Stimulated activated naive CD4-positive, alpha-beta T cell treated with Interleukin-2 at 50 U/mL for 16 hours (primary cell): ENCODE data around the gene PREX1.

Experiments
- DNase-seq: peaks from one replicate; lab custom pipeline; 2025; lab: John Stamatoyannopoulos, UW

Gene PREX1

DNA sequence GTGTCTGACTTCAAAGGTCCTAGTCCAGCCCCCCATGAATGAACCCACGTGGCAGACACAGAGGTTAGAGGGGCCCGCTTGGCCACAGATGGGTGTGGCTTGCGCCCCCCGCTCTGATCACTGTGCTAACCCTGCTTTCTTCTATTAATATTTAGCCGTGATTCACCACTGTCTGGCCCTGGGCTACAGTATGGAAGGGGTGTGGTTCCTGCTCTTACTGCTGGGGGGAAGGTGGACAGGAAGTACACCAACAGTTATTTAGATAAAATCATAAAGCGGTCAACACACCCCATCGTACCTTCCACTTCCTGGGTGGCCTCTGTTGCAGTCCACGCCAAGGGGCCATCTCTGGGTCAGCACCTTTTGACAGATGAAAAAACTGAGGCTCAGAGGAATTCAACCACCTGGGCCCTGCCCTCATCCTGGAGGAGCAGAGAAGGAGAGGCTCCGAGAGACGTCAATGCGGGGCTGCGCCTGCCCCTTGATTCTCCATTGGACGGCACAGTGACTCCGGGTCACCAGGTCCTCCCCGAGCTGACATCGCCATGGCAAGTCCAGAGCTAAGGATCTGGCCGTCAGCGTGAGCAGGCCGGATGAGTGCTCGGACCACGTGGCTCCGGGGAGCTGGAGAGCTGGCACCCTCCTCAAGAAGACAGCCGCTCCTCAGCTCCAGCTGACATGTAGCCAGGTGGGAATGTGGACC is 206.3 kb downstream of the PREX1 start:
- no peak for DNase-seq

DNA sequence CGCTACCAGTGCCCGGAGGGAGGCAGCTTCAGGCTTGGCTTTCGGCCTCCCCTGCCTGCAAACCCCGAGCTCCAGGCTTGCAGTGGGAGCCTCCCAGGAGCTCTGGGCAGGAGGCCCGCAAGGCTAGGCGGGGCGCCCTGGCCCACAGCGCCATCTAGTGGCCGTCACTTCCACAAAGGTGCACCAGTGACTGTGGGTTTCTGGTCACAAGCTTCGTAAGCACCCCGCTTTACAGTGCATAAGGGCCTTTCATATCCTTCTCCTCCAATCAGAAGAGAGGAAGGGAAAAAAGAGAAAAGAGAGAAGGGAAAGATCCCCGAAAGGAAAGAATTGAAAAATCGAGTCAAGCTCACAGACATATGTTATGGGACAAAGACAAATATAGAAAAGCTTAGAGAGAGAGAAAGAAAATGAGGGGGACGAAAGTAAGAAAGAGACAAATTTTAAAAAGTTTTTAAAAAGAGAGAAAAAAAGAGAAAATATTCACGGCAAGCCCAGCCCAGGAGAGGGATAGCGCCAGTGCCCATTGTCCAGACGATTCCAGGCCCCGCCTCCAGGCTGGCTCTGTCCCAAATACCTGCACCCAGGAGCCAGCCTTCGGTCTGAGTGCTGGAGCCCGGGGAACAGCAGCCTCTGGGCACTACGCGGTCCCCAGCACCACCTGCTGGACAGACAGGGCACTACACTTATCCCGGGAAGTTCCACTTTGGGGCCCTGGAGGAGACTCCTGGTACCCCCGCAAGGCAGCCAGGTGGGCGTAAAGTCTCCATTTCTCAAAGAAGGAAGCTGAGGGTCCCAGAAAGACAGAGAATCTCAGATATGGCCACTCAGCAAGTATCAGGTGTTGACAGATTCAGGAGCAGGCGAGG is 207.1 kb downstream of the PREX1 start:
- peak; percentile 52 for DNase-seq

GRCh38 chr20:48620154-48620506 is 207.7 kb downstream of the PREX1 start:
- DNase-seq, result no peak

- no peak for DNase-seq
Observed at GRCh38 chr20:48619126-48620101, 208.4 kb downstream of the PREX1 start.

DNA sequence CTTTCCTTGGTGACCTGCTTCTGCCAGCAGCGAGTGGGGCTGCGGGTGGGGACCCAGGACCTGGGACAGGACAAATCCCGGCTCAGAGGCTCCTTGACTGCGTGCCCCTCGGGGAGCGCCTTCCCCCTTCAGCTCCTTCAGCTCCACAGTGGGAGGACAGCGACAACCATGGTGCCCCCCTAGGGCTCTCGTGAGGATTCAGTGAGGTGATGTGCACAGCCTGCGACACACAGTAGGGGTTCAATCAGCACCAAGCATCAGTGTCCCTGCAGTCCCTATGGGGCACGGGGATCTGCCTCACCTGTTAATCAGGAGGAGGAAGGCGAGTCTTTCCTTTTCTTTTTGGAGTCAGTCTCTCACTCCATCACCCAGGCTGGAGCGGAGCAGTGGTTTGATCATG is 209.2 kb downstream of the PREX1 start:
- DNase-seq, result no peak

DNA sequence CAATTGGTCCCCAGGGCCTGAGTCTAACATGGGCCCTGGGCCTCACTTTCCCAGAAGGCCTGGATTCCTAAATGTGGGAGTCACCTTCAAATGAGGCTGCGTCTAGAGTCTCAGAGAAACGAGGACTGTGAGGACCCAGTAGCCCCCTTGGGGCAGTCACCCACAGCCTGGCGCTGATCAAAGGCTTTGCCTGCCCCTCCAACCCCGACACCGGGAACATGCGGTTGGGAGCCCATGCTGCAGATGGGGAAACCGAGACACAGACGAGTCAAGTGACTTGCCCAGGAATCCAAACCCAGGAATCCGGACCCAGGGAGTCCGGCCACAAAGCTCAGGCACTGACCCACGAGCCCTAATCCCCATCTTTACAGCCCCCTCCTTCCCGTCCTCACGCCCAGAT is 209.7 kb downstream of the PREX1 start:
- no peak for DNase-seq

DNA sequence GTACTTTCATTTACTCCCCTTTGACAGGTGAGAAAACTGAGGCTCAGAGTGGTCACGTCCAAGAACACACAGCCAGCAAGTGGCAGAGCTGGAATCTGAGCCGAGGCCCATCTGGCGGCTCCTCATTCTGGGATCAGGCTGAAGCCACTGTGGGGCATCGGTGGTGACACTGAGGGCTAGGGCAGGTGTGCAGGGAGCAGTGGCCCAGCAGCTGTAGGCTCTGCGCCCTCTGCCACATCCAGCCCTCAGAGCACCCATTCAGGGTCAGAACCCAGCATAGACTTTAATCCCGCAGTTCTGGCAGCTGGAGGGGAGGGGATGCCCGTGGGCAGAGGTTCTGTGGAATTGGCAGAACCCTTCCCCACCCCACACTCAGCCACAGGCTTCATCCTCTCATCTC is 210.3 kb downstream of the PREX1 start:
- DNase-seq, result no peak

- DNase-seq, result no peak
Observed at GRCh38 chr20:48616481-48616880, 211.3 kb downstream of the PREX1 start.

GRCh38 chr20:48615871-48616270 is 211.9 kb downstream of the PREX1 start:
- no peak for DNase-seq

GRCh38 chr20:48614593-48615274 is 213.1 kb downstream of the PREX1 start:
- DNase-seq, result no peak

- no peak for DNase-seq
Observed at GRCh38 chr20:48613926-48614325, 213.9 kb downstream of the PREX1 start.

DNA sequence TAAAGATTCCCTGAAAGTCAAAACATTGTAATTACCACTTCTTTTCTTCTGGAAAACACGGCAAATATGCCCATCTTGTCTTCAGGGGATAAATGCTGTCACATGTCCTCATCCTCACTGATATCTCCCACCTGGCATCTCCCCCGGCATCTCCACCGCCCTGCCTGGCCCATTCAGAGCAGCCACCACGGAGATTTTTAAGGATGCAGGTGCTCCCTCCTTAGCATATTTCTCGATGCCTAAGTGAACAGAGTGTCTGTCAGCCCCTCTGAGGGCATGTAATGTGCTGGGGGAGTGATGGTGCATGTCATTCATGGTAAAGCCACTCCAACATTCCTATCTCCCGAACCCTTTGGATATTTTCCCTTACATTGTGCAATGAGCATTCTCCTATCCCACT is 215.5 kb downstream of the PREX1 start:
- DNase-seq, result no peak

DNA sequence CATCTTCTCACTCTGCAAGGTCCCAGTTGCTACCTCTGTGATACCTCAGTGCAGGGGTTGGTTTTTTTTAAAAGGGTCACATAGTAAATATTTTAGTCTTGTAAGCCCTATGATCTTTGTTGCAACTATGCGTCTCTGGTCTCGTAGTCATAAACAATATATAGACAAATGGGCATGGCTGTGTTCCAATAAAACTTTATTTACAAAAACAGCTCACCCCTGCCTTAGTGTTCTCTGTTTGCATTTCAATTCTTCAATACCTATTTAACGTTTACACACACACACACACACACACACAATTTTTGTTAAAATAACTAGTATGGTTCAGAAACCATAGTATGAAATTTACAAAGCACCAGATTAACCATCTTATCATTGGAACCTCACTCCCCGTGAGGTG is 216.8 kb downstream of the PREX1 start:
- DNase-seq, result no peak

DNA sequence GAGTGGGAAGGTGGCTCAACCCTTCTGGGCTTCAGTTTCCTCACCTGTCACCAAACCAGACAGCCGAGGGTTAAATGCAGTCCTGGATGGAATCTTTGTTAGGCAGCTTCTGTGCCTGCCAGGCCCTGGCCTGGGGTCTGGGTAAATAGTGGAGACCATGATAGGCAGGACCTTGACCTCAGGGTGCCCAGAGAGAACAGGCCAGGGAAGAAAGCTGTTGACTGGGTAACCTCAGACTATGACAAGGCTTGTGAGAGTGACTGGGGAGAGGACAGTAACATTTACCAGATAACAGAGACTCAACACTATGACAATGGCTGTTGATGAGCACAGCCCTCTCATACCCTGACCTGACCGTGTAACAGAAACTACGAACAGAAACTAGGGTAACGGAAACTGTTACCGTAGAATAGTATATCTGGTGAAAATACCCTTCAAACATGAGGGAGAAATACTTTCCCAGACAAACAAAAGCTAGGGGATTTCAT is 218.3 kb downstream of the PREX1 start:
- DNase-seq, result no peak

DNA sequence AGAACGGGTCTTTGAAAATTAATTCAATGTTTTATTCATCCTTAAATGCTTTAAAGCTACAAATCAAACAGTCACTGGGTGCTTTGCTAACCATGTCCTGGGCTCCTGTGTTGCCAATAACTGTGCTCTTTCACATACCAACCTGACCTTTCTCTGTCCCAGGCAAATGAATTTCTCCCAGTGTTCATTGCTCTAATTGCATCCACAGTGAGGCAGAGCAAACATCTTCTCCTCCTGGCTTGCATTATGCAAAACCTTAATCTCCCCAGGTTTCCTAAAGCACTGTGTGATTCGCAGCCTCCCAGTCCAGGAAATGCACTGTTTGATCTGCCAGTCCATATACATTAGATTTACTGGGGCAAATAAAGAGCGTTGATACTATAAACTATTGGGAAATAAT is 219.0 kb downstream of the PREX1 start:
- no peak for DNase-seq

DNA sequence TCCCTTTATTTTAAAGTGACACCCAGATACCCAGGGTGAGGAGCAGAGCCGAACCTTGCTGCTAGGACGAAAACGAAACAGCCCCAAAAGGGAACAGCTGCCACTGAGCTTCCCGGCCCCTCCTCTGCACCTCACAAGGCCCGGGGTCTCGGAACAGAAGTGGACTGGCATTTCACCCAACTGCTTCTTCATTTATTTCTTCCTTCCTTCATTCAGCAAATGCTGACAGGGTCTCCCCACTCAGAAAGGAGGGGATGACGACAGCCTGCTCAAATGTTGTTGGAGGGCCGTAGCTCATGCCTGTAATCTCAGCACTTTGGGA is 220.3 kb downstream of the PREX1 start:
- no peak for DNase-seq

- no peak for DNase-seq
Observed at GRCh38 chr20:48606841-48607543, 220.8 kb downstream of the PREX1 start.

- DNase-seq, result no peak
Observed at GRCh38 chr20:48606172-48606840, 221.5 kb downstream of the PREX1 start.

DNA sequence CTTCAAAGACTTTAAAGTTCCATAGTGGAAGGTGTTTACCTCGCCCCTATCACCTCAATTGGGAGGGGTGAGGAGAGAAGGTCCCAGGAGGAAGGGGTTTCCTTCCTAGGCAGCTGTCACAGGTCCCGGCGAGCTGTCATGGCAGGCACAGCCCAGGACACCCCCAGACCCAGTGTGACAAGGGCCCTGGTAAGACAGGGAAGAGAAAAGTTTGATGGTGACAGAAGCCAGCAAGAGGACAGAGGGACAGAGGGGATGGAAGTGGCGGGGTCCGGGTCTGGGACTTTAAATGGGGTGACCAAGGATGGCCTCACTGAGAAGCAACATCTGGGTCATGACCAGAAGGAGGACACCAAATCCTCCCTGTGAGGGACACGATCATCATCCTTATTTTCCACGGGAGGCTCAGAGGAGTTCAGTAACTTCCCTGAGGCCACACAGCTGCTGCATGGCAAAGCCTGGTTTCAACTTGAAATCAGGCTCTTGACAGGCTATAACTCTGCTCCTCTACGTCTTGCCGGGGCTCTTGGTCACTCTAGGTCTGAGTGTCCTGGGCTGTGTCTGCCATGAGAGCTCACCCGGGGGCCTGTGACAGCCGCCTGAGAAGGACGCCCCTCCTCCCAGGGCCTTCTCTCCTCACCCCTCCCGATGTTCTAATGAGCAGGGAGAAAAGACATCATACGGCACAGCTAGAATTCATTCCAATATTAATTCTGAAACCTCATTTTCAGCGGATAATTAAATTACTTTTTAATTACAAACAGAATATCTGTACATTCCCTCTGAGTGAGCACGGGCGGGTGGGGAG is 222.2 kb downstream of the PREX1 start:
- no peak for DNase-seq

DNA sequence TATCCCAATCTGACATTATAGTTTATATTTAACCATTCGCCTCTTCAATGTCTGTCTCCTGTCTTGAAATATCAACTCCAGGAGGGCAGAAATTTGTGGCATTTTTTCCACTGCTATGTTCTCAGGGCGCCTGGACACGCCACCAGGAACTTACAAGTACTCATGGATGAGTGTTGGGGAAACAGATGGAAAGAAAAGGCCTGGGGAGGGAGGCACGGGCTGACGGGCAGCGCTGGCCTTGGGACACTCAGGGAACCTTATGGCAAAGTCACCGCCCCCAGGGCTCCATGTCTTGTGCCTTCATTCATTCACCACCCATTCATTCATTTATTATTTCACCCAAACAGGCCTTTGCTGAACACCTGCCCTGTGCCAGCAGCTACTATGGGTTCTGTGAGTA is 222.9 kb downstream of the PREX1 start:
- no peak for DNase-seq
